Mucosa of descending colon (tissue), 3 donors: ENCODE measurements around the gene OR6S1. TPM values are rescaled to one million over a fixed set of nuclear protein-coding genes. Genes with fewer than 3 reads are reported as not detected.

Experiments used
- ATAC-seq: fragments of 200-7000 bp; cut with Tn5 transposase; one replicate; pipeline ENCODE4 v1.9.1; 2020; ENCODE audit warnings: mild to moderate bottlenecking, moderate library complexity
- DNase-seq, 3 donors: peaks; one replicate each; pipeline ENCODE4 v3.0.0-alpha.2; 2020
- H3K36me3 ChIP-seq: fragments of 200-600 bp; one replicate; pipeline ENCODE4 v1.8.0; 2021; ENCODE audit warnings: low read depth, mild to moderate bottlenecking
- H3K4me1 ChIP-seq: fragments of 200-600 bp; one replicate; pipeline ENCODE4 v1.8.0; 2021; ENCODE audit warnings: low read depth, mild to moderate bottlenecking
- H3K4me3 ChIP-seq: fragments of 200-600 bp; one replicate; pipeline ENCODE4 v1.8.0; 2021; ENCODE audit warnings: mild to moderate bottlenecking
- H3K9me3 ChIP-seq: fragments of 200-600 bp; one replicate; pipeline ENCODE4 v1.8.0; 2021; ENCODE audit warnings: mild to moderate bottlenecking
- CTCF ChIP-seq: fragments of 200-600 bp; IDR thresholded peaks from one replicate; pipeline ENCODE4 v1.8.0; 2022; ENCODE audit warnings: antibody characterized with exemption, mild to moderate bottlenecking
- intact Hi-C, 2 donors: fragments of 100-400 bp; cut with DNase I in 1 of 2; cut with micrococcal nuclease in 1 of 2; formaldehyde crosslinking; loops; one replicate each; pipeline versions ENCODE4 v1.11.0 to v1.11.1; 2022; cut with DNase I, micrococcal nuclease
- total RNA-seq, 3 donors: library from RNA; stranded (reverse); fragmentation: NEBNext Ultra II Directional in 2 of 3; extraction: Animal tissue kit (Norgen Biotek cat#: 25700) in 2 of 3; gene quantifications; one replicate each; pipeline versions ENCODE4 v1.2.1 to v1.2.4, GENCODE V29; 2021 to 2023
- donor health status: DM: no; HTN: no; CAD: no; lungs with moderate emphysema.
- donor health status: DM: no; HTN: no; CAD: no.
- donor health status: DM: no; HTN: yes; CAD: no.

Gene OR6S1
- total RNA-seq, 3 donors from 2014 or later: not detected

- DNase-seq (peak in 2 of 3 donors; percentile 62 to 71), ATAC-seq (no peak)
- TF ChIP-seq CTCF: no peak
- intact Hi-C loops: loop anchor here (5.0 to 10.0 kb wide), 4 partner anchors 68 to 425 kb away; partner anchors contain the start of genes CCNB1IP1 (in 1 of the 2), TEP1 (in 1 of the 2) and TMEM253 (in 1 of the 2)
- Histone ChIP-seq H3K36me3 (no peaks in the 10 kb centered on the region), H3K4me1 (peaks cover 22% of the 10 kb centered on the region), H3K4me3 (no peak overlapping the region), H3K9me3 (no peaks in the 10 kb centered on the region)
These were observed 38.4 kb upstream of the OR6S1 start for GRCh38 chr14:20679907-20680306.

DNA sequence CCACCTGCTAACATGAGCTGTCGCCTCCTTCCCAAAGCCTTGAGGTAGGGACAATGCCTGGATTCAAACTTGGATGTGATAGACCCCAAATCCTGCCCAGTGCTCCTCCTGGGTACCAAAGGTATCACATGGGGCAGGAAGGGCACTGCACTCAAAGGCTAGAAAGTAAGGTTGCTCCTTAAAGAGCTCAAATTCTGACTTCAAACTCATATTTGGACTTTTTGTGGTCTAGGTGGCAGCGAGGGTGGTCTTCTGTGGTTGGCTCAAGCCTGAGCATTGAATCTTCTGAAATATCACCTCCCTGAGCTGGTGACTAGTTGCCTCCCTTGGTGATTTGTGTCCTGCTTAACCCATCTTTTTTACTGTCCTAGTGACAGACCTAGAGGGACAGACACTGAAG lies 34.6 kb upstream of the OR6S1 start:
- no peak for TF ChIP-seq CTCF
- H3K9me3 ChIP-seq: no peaks in the 10 kb centered on the region
- intact Hi-C loops: no loop called here
- no peak overlapping the region for H3K4me3 ChIP-seq
- no peak for DNase-seq
- H3K4me1 ChIP-seq: peaks cover 14% of the 10 kb centered on the region
- no peak for ATAC-seq
- H3K36me3 ChIP-seq: no peaks in the 10 kb centered on the region

DNA sequence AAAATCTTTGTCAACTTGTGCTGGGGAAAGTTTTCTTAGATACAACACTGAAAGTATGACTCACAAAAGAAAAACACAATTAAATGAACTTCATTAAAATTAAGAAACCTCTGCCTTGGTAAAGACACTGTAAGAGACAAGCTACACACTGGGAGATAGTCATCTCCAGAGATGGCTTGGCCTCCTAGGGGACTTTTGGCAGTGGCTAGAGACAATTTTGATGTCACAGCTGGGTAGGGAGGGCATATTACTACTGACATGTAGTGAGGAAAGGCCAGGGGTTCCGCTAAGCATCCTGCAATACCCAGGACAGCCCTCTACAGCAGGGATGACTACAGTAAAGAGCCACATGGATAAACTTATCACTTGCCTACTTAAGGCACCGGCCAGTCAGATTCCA lies 34.2 kb upstream of the OR6S1 start:
- H3K9me3 ChIP-seq: no peaks in the 10 kb centered on the region
- no peak for DNase-seq
- no peak overlapping the region for H3K4me3 ChIP-seq
- ATAC-seq: no peak
- intact Hi-C loops: no loop called here
- H3K36me3 ChIP-seq: no peaks in the 10 kb centered on the region
- H3K4me1 ChIP-seq: peaks cover 10% of the 10 kb centered on the region
- no peak for TF ChIP-seq CTCF

- no peaks in the 10 kb centered on the region for H3K4me1 ChIP-seq
- no peak for DNase-seq
- intact Hi-C loops: no loop called here
- no peaks in the 10 kb centered on the region for H3K9me3 ChIP-seq
- ATAC-seq: peak; percentile 79
- H3K4me3 ChIP-seq: no peak overlapping the region
- no peak for TF ChIP-seq CTCF
- H3K36me3 ChIP-seq: no peaks in the 10 kb centered on the region
These were observed 30.2 kb upstream of the OR6S1 start for GRCh38 chr14:20671597-20672283.

- Histone ChIP-seq H3K9me3 (no peaks in the 10 kb centered on the region), H3K36me3 (no peaks in the 10 kb centered on the region), H3K4me1 (no peaks in the 10 kb centered on the region), H3K4me3 (no peak overlapping the region)
- intact Hi-C loops: no loop called here
- DNase-seq (no peak), ATAC-seq (no peak)
- no peak for TF ChIP-seq CTCF
These were observed 27.5 kb upstream of the OR6S1 start for GRCh38 chr14:20668969-20669368.
